Measurements from ENCODE around the gene RNF145.
"Not testable (repeated sequence)": the region's sequence is repeated elsewhere in the genome, so short reads cannot be mapped to it uniquely, and the experiment has no call there.

RNF145 gene

DNA sequence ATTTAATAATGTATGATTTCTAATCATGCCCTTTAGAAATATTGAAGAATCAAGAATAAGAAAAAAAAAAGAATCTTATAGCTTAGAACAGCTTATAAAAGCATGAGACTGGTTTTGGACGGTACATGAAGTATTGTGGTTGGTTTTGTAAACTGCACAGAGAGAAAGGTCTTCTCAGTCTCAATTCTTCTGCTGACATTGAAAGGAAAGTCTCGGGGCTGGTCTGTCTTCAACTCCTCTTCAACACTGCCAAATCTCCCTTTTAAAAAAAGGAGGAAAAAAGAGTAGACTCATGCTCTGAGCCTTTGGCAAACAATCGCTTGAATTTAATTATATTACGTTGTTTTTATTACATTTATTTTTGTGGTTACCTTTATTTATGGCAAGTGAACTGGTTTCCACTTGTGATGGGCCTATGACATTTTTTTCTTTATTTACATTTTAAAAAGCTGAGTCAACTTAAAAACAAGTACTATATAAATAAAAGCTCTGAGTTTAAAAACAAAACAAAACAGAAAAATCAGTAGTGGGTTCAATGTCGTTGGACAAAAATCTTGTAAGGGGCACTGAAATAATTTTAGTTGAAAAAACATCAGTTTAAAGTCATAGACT is 76.8 kb downstream of the RNF145 start:
- DNase-seq, result no peak
- in situ Hi-C loops (cut with MboI; ENCODE audit: low pct_unique_long_range_greater_than_20kb, low sequenced_read_pairs), result no loop called here

DNA sequence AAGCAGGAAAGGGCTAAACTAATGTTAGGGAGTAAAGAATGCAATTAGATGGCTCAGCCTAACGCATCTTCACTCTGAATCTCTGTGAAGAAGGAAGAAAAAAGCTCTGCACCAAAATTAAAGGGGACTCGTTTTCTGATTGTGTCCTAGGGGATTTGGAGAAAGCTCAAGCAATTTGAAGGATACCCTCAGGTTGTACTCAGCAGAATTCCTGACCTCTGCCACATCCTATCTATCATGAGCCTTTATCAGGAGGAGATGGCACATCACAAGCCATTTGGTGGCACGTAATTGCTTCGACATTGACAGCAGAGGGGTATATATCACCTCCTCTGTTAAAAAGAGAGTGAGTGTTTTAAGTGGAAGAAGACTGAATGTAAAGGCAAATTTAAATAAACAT is 77.4 kb downstream of the RNF145 start:
- DNase-seq, result no peak
- in situ Hi-C loops (cut with MboI; ENCODE audit: low pct_unique_long_range_greater_than_20kb, low sequenced_read_pairs), result no loop called here

DNA sequence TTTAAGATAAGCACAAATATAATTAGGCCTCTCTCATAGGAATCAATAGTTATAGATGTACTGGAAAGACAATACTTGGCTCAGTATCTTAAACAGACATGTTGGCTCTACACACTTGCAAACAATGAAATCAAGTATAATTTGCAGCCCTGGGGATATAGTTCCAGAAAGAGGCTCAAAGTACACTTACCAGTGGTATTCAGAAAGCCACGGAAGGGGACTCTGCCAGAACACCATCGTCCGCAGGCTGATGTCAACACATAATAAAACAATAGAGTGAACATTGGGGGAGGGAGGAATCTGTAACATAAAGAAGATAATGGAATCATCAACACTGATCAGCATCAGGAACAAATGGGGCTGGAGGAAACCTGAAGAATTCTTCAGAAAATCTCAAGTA is 78.5 kb downstream of the RNF145 start:
- no peak for DNase-seq
- in situ Hi-C loops (cut with MboI; ENCODE audit: low pct_unique_long_range_greater_than_20kb, low sequenced_read_pairs), result no loop called here

DNA sequence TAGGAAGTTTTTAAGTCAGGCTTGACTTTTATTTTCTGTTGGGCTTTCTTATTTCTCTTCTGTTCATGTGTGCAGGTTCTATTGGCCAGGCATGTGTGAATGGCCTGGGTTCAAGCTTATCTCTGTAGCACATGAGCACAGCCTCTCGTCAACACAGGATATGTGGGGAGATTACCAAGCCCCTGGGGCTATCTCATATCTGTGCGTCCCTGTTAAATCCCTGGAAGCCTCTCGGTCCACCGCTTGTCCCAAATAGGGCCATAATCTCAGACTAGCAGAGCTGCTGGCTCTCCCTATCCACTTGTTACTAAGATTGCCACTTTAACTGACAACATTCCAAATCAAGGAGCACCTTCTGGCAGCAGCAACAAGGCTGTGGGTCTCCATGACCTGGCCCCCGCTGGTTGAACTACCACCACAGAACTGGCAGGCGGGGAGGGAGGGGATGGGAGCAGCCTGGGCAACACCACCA is 81.2 kb downstream of the RNF145 start:
- in situ Hi-C loops (cut with MboI; ENCODE audit: low pct_unique_long_range_greater_than_20kb, low sequenced_read_pairs), result no loop called here

DNA sequence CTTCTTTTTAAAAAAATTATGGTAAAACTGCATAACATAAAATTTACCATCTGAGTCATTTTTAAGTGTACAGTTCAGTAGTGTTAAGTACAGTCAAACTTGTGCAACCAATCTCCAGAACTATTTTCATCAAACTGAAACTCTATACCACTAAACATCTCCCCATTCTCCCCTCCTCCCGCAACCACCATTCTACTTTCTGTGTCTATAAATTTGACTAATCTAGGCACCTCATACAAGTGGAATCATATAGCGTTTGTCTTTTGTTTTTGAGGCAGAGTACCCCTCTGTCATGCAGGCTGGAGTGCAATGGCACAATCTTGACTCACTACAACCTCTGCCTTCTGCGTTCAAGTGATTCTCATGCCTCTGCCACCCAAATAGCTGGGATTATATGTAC is 85.7 kb downstream of the RNF145 start:
- DNase-seq, result no peak
- in situ Hi-C loops (cut with MboI; ENCODE audit: low pct_unique_long_range_greater_than_20kb, low sequenced_read_pairs), result loop anchor here (25.0 kb wide), 2 partner anchors 436 to 961 kb away; no protein-coding TSS in a partner anchor

More for the DNA sequence above, 81.2 kb downstream of the RNF145 start:
- DNase-seq, result no peak

DNA sequence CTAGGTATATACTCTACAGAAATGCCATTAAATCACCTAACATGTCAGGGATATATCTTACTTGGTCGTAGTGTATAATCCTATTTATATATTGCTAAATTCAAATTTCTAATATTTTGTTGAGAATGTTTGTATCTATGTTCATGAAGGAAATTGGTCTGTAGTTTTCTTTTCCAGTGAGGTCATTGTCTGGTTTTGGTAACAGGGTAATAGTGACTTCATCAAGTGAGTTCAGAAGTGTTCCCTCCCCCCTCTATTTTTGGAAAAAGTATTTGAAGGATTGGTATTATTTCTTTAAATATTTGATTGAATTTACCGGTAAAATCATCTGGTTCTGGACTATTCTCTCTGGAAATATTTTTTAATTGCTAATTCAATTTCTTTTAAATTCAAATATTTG is 86.2 kb downstream of the RNF145 start:
- DNase-seq, result no peak
- in situ Hi-C loops (cut with MboI; ENCODE audit: low pct_unique_long_range_greater_than_20kb, low sequenced_read_pairs), result loop anchor here (25.0 kb wide), 2 partner anchors 436 to 961 kb away; no protein-coding TSS in a partner anchor

DNA sequence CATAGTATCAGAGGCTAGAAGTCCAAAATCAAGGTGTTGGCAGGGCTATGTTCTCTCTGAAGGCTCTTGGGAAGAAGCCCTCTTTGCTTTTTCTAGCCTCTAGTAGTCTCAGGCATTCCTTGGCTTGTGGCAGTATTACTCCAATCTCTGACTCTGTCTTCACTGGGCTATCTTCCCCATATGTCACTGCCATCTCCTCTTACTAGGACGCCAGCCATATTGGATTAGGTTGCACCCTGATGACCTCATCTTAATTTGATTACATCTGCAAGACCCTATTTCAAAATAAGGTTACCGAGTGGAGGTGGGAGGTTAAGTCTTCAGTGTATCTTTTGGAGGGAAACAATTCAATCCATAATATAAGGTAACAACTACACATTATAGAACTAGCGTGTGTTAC is 88.3 kb downstream of the RNF145 start:
- in situ Hi-C loops (cut with MboI; ENCODE audit: low pct_unique_long_range_greater_than_20kb, low sequenced_read_pairs), result loop anchor here (25.0 kb wide), 2 partner anchors 434 to 959 kb away; no protein-coding TSS in a partner anchor
- no peak for DNase-seq

DNA sequence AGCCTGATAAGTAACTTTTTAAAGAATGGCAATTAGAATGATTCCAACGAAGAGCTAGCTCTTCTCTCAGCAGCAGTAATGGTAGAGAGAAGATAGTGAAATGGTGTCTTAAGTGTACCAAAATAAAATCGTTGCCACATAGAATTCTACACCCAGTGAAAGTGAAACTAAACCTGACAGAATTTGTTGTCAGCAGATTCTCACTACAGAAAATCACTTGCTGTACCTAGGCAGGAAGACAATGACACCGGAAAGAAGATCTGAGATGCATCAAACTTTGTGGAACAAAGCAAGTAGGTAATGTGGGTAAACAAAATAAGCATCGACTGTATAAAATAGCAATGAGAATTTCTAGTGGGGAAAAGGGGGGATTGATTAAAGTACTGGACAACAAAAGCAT is 88.9 kb downstream of the RNF145 start:
- DNase-seq, result no peak
- in situ Hi-C loops (cut with MboI; ENCODE audit: low pct_unique_long_range_greater_than_20kb, low sequenced_read_pairs), result loop anchor here (25.0 kb wide), 2 partner anchors 433 to 958 kb away; no protein-coding TSS in a partner anchor

DNA sequence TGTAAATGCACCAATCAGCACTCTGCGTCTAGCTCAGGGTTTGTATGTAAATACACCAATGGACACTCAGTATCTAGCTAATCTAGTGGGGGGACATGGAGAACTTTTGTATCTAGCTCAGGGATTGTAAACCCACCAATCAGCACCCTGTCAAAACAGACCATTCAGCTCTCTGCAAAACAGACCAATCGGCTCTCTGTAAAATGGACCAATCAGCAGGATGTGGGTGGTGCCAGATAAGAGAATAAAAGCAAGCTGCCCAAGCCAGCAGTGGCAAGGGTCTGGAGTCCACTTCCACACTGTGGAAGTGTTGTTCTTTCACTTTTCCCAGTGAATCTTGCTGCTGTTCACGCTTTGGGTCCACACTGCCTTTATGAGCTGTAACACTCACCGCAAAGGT is 89.5 kb downstream of the RNF145 start:
- in situ Hi-C loops (cut with MboI; ENCODE audit: low pct_unique_long_range_greater_than_20kb, low sequenced_read_pairs), result loop anchor here (25.0 kb wide), 2 partner anchors 433 to 958 kb away; no protein-coding TSS in a partner anchor
- DNase-seq, result not testable (repeated sequence)

DNA sequence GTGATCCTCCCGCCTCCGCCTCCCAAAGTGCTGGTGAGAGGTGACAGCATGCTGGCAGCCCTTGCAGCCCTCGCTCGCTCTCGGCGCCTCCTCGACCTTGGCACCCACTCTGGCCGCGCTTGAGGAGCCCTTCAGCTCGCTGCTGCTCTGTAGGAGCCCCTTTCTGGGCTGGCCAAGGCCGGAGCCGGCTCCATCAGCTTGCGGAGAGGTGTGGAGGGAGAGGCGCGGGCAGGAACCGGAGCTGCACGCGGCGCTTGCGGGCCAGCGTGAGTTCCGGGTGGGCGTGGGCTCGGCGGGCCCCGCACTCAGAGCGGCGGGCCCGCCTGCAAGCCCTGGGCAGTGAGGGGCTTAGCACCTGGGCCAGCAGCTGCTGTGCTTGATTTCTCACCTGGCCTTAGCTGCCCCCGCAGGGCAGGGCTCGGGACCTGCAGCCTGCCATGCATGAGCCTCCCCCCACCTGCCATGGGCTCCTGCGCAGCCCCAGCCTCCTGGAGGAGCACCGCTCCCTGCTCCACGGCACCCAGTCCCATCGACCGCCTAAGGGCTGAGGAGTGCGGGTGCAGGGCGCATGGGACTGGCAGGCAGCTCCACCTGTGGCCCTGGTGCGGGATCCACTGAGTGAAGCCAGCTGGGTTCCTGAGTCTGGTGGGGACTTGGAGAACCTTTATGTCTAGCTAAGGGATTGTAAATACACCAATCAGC is 90.2 kb downstream of the RNF145 start:
- in situ Hi-C loops (cut with MboI; ENCODE audit: low pct_unique_long_range_greater_than_20kb, low sequenced_read_pairs), result loop anchor here (25.0 kb wide), 2 partner anchors 432 to 957 kb away; no protein-coding TSS in a partner anchor
- not testable (repeated sequence) for DNase-seq

DNA sequence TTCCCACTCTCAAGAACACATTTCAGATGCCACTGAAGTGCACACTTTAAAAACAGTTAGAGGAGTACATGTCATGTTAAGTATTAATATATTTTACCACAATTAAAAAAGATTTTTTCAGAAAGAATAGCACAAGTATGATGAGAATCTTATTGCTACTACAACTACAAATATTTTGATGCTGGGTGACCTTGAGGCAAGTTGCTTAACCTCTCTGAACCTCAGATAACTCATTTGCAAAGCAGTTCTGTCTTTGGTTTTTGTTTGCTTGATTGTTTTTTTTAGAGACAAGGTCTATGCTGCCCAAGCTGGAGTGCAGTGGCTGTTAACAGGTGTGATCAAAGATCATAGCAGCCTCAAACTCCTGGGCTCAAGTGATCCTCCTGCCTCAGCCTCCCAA is 95.9 kb downstream of the RNF145 start:
- in situ Hi-C loops (cut with MboI; ENCODE audit: low pct_unique_long_range_greater_than_20kb, low sequenced_read_pairs), result loop anchor here (25.0 kb wide), 2 partner anchors 426 to 951 kb away; no protein-coding TSS in a partner anchor
- DNase-seq, result no peak

DNA sequence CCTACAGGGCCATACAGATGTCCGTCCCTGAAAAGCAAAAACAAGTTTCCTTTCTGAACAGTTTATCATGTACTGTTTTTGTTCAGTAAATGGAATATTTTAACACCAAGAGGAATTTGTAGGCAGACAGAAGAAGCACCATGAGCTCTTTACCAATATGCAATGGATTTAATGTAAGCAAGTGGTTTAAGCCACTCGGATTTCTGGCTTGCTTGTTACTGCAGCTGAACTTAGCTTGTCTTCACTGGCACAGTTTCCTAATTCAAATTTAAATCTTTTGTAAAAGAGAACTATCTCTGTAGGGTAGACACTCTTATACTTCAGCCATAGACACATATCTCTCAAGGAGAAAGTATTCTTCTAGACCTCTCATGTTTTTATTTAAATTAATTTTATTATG is 96.9 kb downstream of the RNF145 start:
- in situ Hi-C loops (cut with MboI; ENCODE audit: low pct_unique_long_range_greater_than_20kb, low sequenced_read_pairs), result loop anchor here (25.0 kb wide), 2 partner anchors 425 to 950 kb away; no protein-coding TSS in a partner anchor
- DNase-seq, result no peak
